PC-9 (cell line): ENCODE measurements around the gene PBX1. TPM values are rescaled to one million over a fixed set of nuclear protein-coding genes. Genes with fewer than 3 reads are reported as not detected.

Experiments used
- BruUV-seq: library from RNA; stranded (reverse); fragments of 400-500 nt; replicated peaks from 2 replicates; lab custom pipeline; 2021; lab: Mats Ljungman, UMichigan
- CTCF ChIA-PET: fragments of 300-600 bp; sonication (Branson Sonifier 250); formaldehyde crosslinking; loops from one replicate; lab custom pipeline; 2022; ENCODE audit warnings: antibody characterized with exemption; lab: Charles Lee
- POLR2A ChIA-PET: fragments of 300-600 bp; sonication (Branson Sonifier 250); formaldehyde crosslinking; loops from one replicate; lab custom pipeline; 2022; ENCODE audit warnings: antibody characterized with exemption; ENCODE audit not compliant: unreplicated experiment; lab: Charles Lee
- DNase-seq, 2 experiments: peaks; one replicate each; pipeline versions ENCODE4 v3.0.0 to v3.0.0-alpha.2; 2015 to 2022; ENCODE audit warnings: mixed read lengths in 1 of 2
- H2AFZ ChIP-seq: fragments of 200-600 bp; sonication (generic); 2 replicates; pipeline ENCODE4 v1.8.1; 2017; ENCODE audit warnings: antibody characterized with exemption
- H3F3A ChIP-seq: fragments of 200-600 bp; sonication (generic); 2 replicates; pipeline ENCODE4 v1.8.1; 2017; ENCODE audit warnings: antibody characterized with exemption, mild to moderate bottlenecking, low read depth; ENCODE audit not compliant: insufficient read depth
- H3K27ac ChIP-seq: fragments of 200-600 bp; sonication (generic); 2 replicates; pipeline ENCODE4 v1.6.1; 2016; ENCODE audit warnings: mixed run types
- H3K27me3 ChIP-seq: fragments of 200-600 bp; sonication (generic); 2 replicates; pipeline ENCODE4 v1.6.1; 2016; ENCODE audit warnings: low read depth, mixed run types; ENCODE audit not compliant: insufficient read depth
- H3K36me3 ChIP-seq: fragments of 200-600 bp; sonication (generic); 2 replicates; pipeline ENCODE4 v1.6.1; 2016; ENCODE audit warnings: low read depth, mixed run types
- H3K4me1 ChIP-seq: fragments of 200-600 bp; sonication (generic); replicated peaks from 2 replicates; pipeline ENCODE4 v1.6.1; 2016; ENCODE audit warnings: mixed run types; ENCODE audit not compliant: insufficient read depth
- H3K4me2 ChIP-seq: fragments of 200-600 bp; sonication (generic); 2 replicates; pipeline ENCODE4 v1.6.1; 2017; ENCODE audit warnings: mixed run types
- H3K4me3 ChIP-seq: fragments of 200-600 bp; sonication (generic); 2 replicates; pipeline ENCODE4 v1.6.1; 2016; ENCODE audit warnings: mixed run types
- H3K79me2 ChIP-seq: fragments of 200-600 bp; sonication (generic); 2 replicates; pipeline ENCODE4 v1.6.1; 2017; ENCODE audit warnings: low read depth, mixed run types
- H3K9me2 ChIP-seq: fragments of 200-600 bp; sonication (generic); 2 replicates; pipeline ENCODE4 v1.8.1; 2017; ENCODE audit warnings: mild to moderate bottlenecking; ENCODE audit not compliant: insufficient read depth
- H3K9me3 ChIP-seq: fragments of 200-600 bp; sonication (generic); 2 replicates; pipeline ENCODE4 v1.8.1; 2016; ENCODE audit warnings: low read depth; ENCODE audit not compliant: insufficient read depth
- H4K20me1 ChIP-seq: fragments of 200-600 bp; sonication (generic); 2 replicates; pipeline ENCODE4 v1.8.1; 2017; ENCODE audit not compliant: insufficient read depth
- CTCF ChIP-seq: fragments of 200-600 bp; sonication (generic); conservative IDR thresholded peaks from 2 replicates; pipeline ENCODE4 v1.6.1; 2017; ENCODE audit warnings: mixed run types, antibody characterized with exemption, mild to moderate bottlenecking, moderate library complexity
- EZH2 ChIP-seq: fragments of 200-600 bp; sonication (generic); IDR thresholded peaks from 2 replicates; pipeline ENCODE4 v1.8.0; 2017; ENCODE audit warnings: antibody characterized with exemption, low read depth
- intact Hi-C: fragments of 100-400 bp; cut with micrococcal nuclease; formaldehyde crosslinking; loops from one replicate; pipeline ENCODE4 v1.10.0; 2022; ENCODE audit not compliant: unreplicated experiment
- total RNA-seq: library from RNA; stranded (reverse); gene quantifications from 2 replicates; pipeline ENCODE4 v1.2.3, GENCODE V29; 2021

The PBX1 gene
- total RNA-seq, 1 experiment from 2014 or later: 57.7 TPM

GRCh38 chr1:164702216-164702615, 143.2 kb downstream of the PBX1 start:
- H2AFZ ChIP-seq: no peak overlapping the region
- peaks cover under 1% of the 10 kb centered on the region; the same call in 1 of the 2 replicates for H3F3A ChIP-seq
- no peaks in the 10 kb centered on the region for H3K27me3 ChIP-seq
- POLR2A ChIA-PET: interaction anchor here (0.7 kb wide), 1 partner anchor 15 kb away, joined by 3 read pairs; no protein-coding TSS in a partner anchor
- H3K4me2 ChIP-seq: no peak overlapping the region; the same call in 1 of the 2 replicates
- H3K9me2 ChIP-seq: no peaks in the 10 kb centered on the region
- TF ChIP-seq EZH2 (no peak), CTCF (no peak)
- no TSS peak for BruUV-seq
- H3K4me3 ChIP-seq: no peak overlapping the region
- peaks cover 43% of the 10 kb centered on the region for H3K4me1 ChIP-seq
- peak in 1 of 2 experiments; percentile 53 for DNase-seq
- no peaks in the 10 kb centered on the region for H3K9me3 ChIP-seq
- no peaks in the 10 kb centered on the region for H4K20me1 ChIP-seq
- peaks cover 19% of the 10 kb centered on the region for H3K79me2 ChIP-seq
- CTCF ChIA-PET: interaction anchor here (0.6 kb wide), 1 partner anchor 23 kb away, joined by 3 read pairs; no protein-coding TSS in a partner anchor
- peak overlapping the region; percentile 6; the same call in 1 of the 2 replicates for H3K27ac ChIP-seq
- intact Hi-C loops: no loop called here
- H3K36me3 ChIP-seq: no peaks in the 10 kb centered on the region

GRCh38 chr1:164702664-164703063, 143.7 kb downstream of the PBX1 start:
- POLR2A ChIA-PET: no interaction called here
- CTCF ChIA-PET: interaction anchor here (0.6 kb wide), 1 partner anchor 23 kb away, joined by 3 read pairs; no protein-coding TSS in a partner anchor

GRCh38 chr1:164703463-164703862, 144.5 kb downstream of the PBX1 start:
- Histone ChIP-seq H3K9me3 (no peaks in the 10 kb centered on the region), H4K20me1 (no peaks in the 10 kb centered on the region), H3K27ac (no peak overlapping the region), H3F3A (peaks cover 6% of the 10 kb centered on the region; the same call in 1 of the 2 replicates), H3K36me3 (no peaks in the 10 kb centered on the region), H3K27me3 (no peaks in the 10 kb centered on the region), H3K4me3 (no peak overlapping the region), H2AFZ (no peak overlapping the region), H3K79me2 (peaks cover 21% of the 10 kb centered on the region), H3K9me2 (no peaks in the 10 kb centered on the region), H3K4me1 (peaks cover 53% of the 10 kb centered on the region), H3K4me2 (no peak overlapping the region)
- DNase-seq: no peak
- intact Hi-C loops: no loop called here
- no peak for TF ChIP-seq CTCF
- no peak for TF ChIP-seq EZH2
- BruUV-seq: no TSS peak
- CTCF ChIA-PET: no interaction called here
- POLR2A ChIA-PET: no interaction called here

More at GRCh38 chr1:164702664-164703063, 143.7 kb downstream of the PBX1 start:
- Histone ChIP-seq H3K27me3 (no peaks in the 10 kb centered on the region), H4K20me1 (no peaks in the 10 kb centered on the region), H3K4me1 (peaks cover 48% of the 10 kb centered on the region), H3K4me2 (no peak overlapping the region; the same call in 1 of the 2 replicates), H3K79me2 (peaks cover 19% of the 10 kb centered on the region), H3F3A (peaks cover 5% of the 10 kb centered on the region; the same call in 1 of the 2 replicates), H3K27ac (0 out of 2 replicates have a peak overlapping the region, but pooled peaks have one; percentile 6), H3K36me3 (no peaks in the 10 kb centered on the region), H3K4me3 (no peak overlapping the region), H3K9me3 (no peaks in the 10 kb centered on the region), H2AFZ (no peak overlapping the region), H3K9me2 (no peaks in the 10 kb centered on the region)
- no TSS peak for BruUV-seq
- no peak for TF ChIP-seq EZH2
- no peak for TF ChIP-seq CTCF
- no peak for DNase-seq
- intact Hi-C loops: no loop called here
